Neuronal stem cell (in vitro differentiated cells): ENCODE measurements around the gene MAST4.
A peak's percentile ranks its signal among the peaks of the same experiment; 100 is the strongest.

ENCODE experiments used
- DNase-seq: peaks from one replicate; pipeline ENCODE4 v3.0.0-alpha.2; 2013; ENCODE audit warnings: low spot score
- H2AFZ ChIP-seq: one replicate; pipeline ENCODE4 v1.6.1; 2013; ENCODE audit warnings: mild to moderate bottlenecking, low read length, inconsistent platforms
- H2AK5ac ChIP-seq: 2 replicates; pipeline ENCODE4 v1.6.1; 2013; ENCODE audit warnings: low read depth, mild to moderate bottlenecking, inconsistent platforms, low read length, moderate library complexity, mixed read lengths
- H2BK120ac ChIP-seq: 2 replicates; pipeline ENCODE4 v1.6.1; 2013; ENCODE audit warnings: low read depth, mild to moderate bottlenecking, inconsistent platforms, low read length, moderate library complexity, mixed read lengths
- H2BK12ac ChIP-seq: one replicate; pipeline ENCODE4 v1.6.1; 2013; ENCODE audit warnings: low read length, inconsistent platforms
- H2BK15ac ChIP-seq: 2 replicates; pipeline ENCODE4 v1.6.1; 2013; ENCODE audit warnings: mild to moderate bottlenecking, low read length, inconsistent platforms, mixed read lengths
- H2BK5ac ChIP-seq: one replicate; pipeline ENCODE4 v1.6.1; 2013; ENCODE audit warnings: inconsistent platforms, mild to moderate bottlenecking, low read length, moderate library complexity
- H3K14ac ChIP-seq: one replicate; pipeline ENCODE4 v1.6.1; 2013; ENCODE audit warnings: low read length, inconsistent platforms
- H3K18ac ChIP-seq: 2 replicates; pipeline ENCODE4 v1.6.1; 2013; ENCODE audit warnings: low read length, inconsistent platforms
- H3K23ac ChIP-seq: 2 replicates; pipeline ENCODE4 v1.6.1; 2013; ENCODE audit warnings: low read depth, mild to moderate bottlenecking, mixed read lengths, low read length, inconsistent platforms; ENCODE audit not compliant: poor library complexity
- H3K27ac ChIP-seq: replicated peaks from 3 replicates; pipeline ENCODE4 v1.5.1; 2013; ENCODE audit warnings: low read length, inconsistent platforms
- H3K27me3 ChIP-seq, 3 experiments: 2 replicates each; pipeline ENCODE4 v1.6.1; 2013; ENCODE audit warnings: low read length in 3 of 3, mild to moderate bottlenecking in 2 of 3, inconsistent platforms in 1 of 3, low read depth in 1 of 3, mixed read lengths in 1 of 3, moderate library complexity in 1 of 3; ENCODE audit not compliant: control insufficient read depth in 3 of 3, insufficient read depth in 3 of 3
- H3K36me3 ChIP-seq, 2 donors: replicated peaks in 1 of 2; 2 replicates each; pipeline ENCODE4 v1.6.1; 2013; ENCODE audit warnings: low read length in 2 of 2; ENCODE audit not compliant: control insufficient read depth in 2 of 2, insufficient read depth in 2 of 2
- H3K4ac ChIP-seq: 2 replicates; pipeline ENCODE4 v1.6.1; 2013; ENCODE audit warnings: inconsistent platforms, mild to moderate bottlenecking, low read length, moderate library complexity
- H3K4me1 ChIP-seq, 2 donors: 1 replicate in 1 of 2; 2 replicates in 1 of 2; pipeline ENCODE4 v1.6.1; 2013; ENCODE audit warnings: low read length in 2 of 2, low read depth in 1 of 2; ENCODE audit not compliant: control insufficient read depth in 2 of 2, insufficient read depth in 1 of 2
- H3K4me2 ChIP-seq: one replicate; pipeline ENCODE4 v1.6.1; 2013; ENCODE audit warnings: mild to moderate bottlenecking, low read length, inconsistent platforms; ENCODE audit not compliant: insufficient read depth, poor library complexity, severe bottlenecking
- H3K4me3 ChIP-seq, 2 donors: 2 replicates each; pipeline ENCODE4 v1.5.1; 2013; ENCODE audit warnings: low read length in 2 of 2, mild to moderate bottlenecking in 2 of 2, inconsistent platforms in 1 of 2, moderate library complexity in 1 of 2
- H3K79me1 ChIP-seq: one replicate; pipeline ENCODE4 v1.6.1; 2013; ENCODE audit warnings: low read depth, mild to moderate bottlenecking, inconsistent platforms, low read length, moderate library complexity
- H3K9ac ChIP-seq: one replicate; pipeline ENCODE4 v1.6.1; 2013; ENCODE audit warnings: mild to moderate bottlenecking, low read depth, low read length, inconsistent platforms; ENCODE audit not compliant: poor library complexity
- H3K9me3 ChIP-seq, 2 donors: replicated peaks in 1 of 2; 2 replicates each; pipeline versions ENCODE3 to v1.6.1; 2013; ENCODE audit warnings: low read length in 2 of 2, mild to moderate bottlenecking in 2 of 2, inconsistent platforms in 1 of 2, low read depth in 1 of 2, mixed read lengths in 1 of 2, moderate library complexity in 1 of 2; ENCODE audit not compliant: control insufficient read depth in 2 of 2, insufficient read depth in 1 of 2
- H4K8ac ChIP-seq: one replicate; pipeline ENCODE4 v1.6.1; 2013; ENCODE audit warnings: low read depth, mild to moderate bottlenecking, inconsistent platforms, low read length, moderate library complexity
- H4K91ac ChIP-seq: one replicate; pipeline ENCODE4 v1.6.1; 2013; ENCODE audit warnings: low read length, low read depth, mild to moderate bottlenecking, inconsistent platforms; ENCODE audit not compliant: poor library complexity
- WGBS, 2 donors: extraction: QIAGEN DNeasy Blood & Tissue Kit; methylation state at CpG; one replicate each; pipeline ENCODE4 v1.1.7; 2013; ENCODE audit warnings: missing lambda C conversion rate in 2 of 2, mixed read lengths in 1 of 2; ENCODE audit not compliant: insufficient read length in 2 of 2, insufficient replicate concordance in 1 of 2; ENCODE audit errors: extremely low coverage in 2 of 2; 5-methylcytosine and 5-hydroxymethylcytosine counted together

The MAST4 gene

GRCh38 chr5:66949066-66949465, 352.9 kb downstream of the MAST4 start:
- Histone ChIP-seq H4K91ac (no peak overlapping the region), H2AK5ac (no peak overlapping the region), H2BK120ac (no peak overlapping the region), H3K9ac (no peak overlapping the region), H3K4me1 (peaks cover 2 to 11% of the 10 kb centered on the region in 2 donors), H3K23ac (no peak overlapping the region), H2BK15ac (no peak overlapping the region), H3K4ac (no peak overlapping the region), H2BK5ac (no peak overlapping the region), H3K4me2 (no peak overlapping the region), H3K9me3 (no peaks in the 10 kb centered on the region), H3K4me3 (no peak overlapping the region), H3K79me1 (no peaks in the 10 kb centered on the region), H3K27ac (no peak overlapping the region), H2AFZ (no peak overlapping the region), H4K8ac (no peak overlapping the region), H2BK12ac (no peak overlapping the region), H3K27me3 (no peaks in the 10 kb centered on the region), H3K14ac (no peak overlapping the region), H3K18ac (no peak overlapping the region), H3K36me3 (no peaks in the 10 kb centered on the region)
- DNase-seq: no peak
- WGBS, 2 donors: no CpG with 5 or more reads among the region's 4 CpGs

- Histone ChIP-seq H3K27me3 (no peaks in the 10 kb centered on the region), H3K4me3 (no peak overlapping the region), H3K18ac (no peak overlapping the region), H4K8ac (no peak overlapping the region), H3K4ac (no peak overlapping the region), H3K14ac (no peak overlapping the region), H3K36me3 (no peaks in the 10 kb centered on the region), H3K27ac (no peak overlapping the region), H2BK5ac (no peak overlapping the region), H2AK5ac (no peak overlapping the region), H2BK15ac (no peak overlapping the region), H3K79me1 (no peaks in the 10 kb centered on the region), H3K9me3 (no peaks in the 10 kb centered on the region), H3K23ac (no peak overlapping the region), H2BK12ac (no peak overlapping the region), H3K4me2 (no peak overlapping the region), H3K4me1 (no peaks in the 10 kb centered on the region), H2BK120ac (no peak overlapping the region), H3K9ac (no peak overlapping the region), H2AFZ (no peak overlapping the region), H4K91ac (no peak overlapping the region)
- no CpG with 5 or more reads among the region's 1 CpG for WGBS, 2 donors
- no peak for DNase-seq
Measured at GRCh38 chr5:66952153-66952552, 356.0 kb downstream of the MAST4 start.

GRCh38 chr5:66956439-66956838, 360.2 kb downstream of the MAST4 start:
- Histone ChIP-seq H2AFZ (no peak overlapping the region), H3K9me3 (no peaks in the 10 kb centered on the region), H3K4me3 (no peak overlapping the region), H3K4ac (no peak overlapping the region), H2BK5ac (no peak overlapping the region), H3K27ac (no peak overlapping the region), H2AK5ac (no peak overlapping the region), H3K18ac (no peak overlapping the region), H3K4me1 (peaks cover 8 to 23% of the 10 kb centered on the region in 2 donors), H3K23ac (no peak overlapping the region), H4K91ac (no peak overlapping the region), H3K79me1 (no peaks in the 10 kb centered on the region), H2BK120ac (no peak overlapping the region), H3K14ac (no peak overlapping the region), H4K8ac (no peak overlapping the region), H2BK12ac (no peak overlapping the region), H3K36me3 (no peaks in the 10 kb centered on the region), H2BK15ac (no peak overlapping the region), H3K4me2 (no peak overlapping the region), H3K9ac (no peak overlapping the region), H3K27me3 (no peaks in the 10 kb centered on the region)
- no peak for DNase-seq
- WGBS, 2 donors: no CpG with 5 or more reads among the region's 4 CpGs

GRCh38 chr5:66958201-66958979, 362.2 kb downstream of the MAST4 start:
- Histone ChIP-seq H3K27ac (no peak overlapping the region), H2BK5ac (no peak overlapping the region), H3K9ac (no peak overlapping the region), H3K36me3 (no peaks in the 10 kb centered on the region), H3K4me3 (peak overlapping the region in 1 of 2 donors; percentile 41), H3K27me3 (no peaks in the 10 kb centered on the region), H3K79me1 (no peaks in the 10 kb centered on the region), H4K8ac (no peak overlapping the region), H2AK5ac (no peak overlapping the region), H3K23ac (no peak overlapping the region), H3K14ac (no peak overlapping the region), H2BK12ac (no peak overlapping the region), H3K4ac (no peak overlapping the region), H3K4me2 (peak overlapping the region; percentile 52), H2BK120ac (no peak overlapping the region), H3K18ac (no peak overlapping the region), H3K9me3 (no peaks in the 10 kb centered on the region), H4K91ac (no peak overlapping the region), H2AFZ (peak overlapping the region; percentile 79), H2BK15ac (no peak overlapping the region), H3K4me1 (peaks cover 8 to 26% of the 10 kb centered on the region in 2 donors)
- no peak for DNase-seq
- no CpG with 5 or more reads among the region's 10 CpGs for WGBS, 2 donors
